GM18868 (cell line): Measurements from ENCODE around the gene CDX1.

Experiments used
- ATAC-seq: cut with Tn5 transposase; IDR thresholded peaks from one replicate; pipeline ENCODE4 v1.9.1; 2021; ENCODE audit warnings: mild to moderate bottlenecking, moderate library complexity; ENCODE audit not compliant: unreplicated experiment

CDX1 gene

DNA sequence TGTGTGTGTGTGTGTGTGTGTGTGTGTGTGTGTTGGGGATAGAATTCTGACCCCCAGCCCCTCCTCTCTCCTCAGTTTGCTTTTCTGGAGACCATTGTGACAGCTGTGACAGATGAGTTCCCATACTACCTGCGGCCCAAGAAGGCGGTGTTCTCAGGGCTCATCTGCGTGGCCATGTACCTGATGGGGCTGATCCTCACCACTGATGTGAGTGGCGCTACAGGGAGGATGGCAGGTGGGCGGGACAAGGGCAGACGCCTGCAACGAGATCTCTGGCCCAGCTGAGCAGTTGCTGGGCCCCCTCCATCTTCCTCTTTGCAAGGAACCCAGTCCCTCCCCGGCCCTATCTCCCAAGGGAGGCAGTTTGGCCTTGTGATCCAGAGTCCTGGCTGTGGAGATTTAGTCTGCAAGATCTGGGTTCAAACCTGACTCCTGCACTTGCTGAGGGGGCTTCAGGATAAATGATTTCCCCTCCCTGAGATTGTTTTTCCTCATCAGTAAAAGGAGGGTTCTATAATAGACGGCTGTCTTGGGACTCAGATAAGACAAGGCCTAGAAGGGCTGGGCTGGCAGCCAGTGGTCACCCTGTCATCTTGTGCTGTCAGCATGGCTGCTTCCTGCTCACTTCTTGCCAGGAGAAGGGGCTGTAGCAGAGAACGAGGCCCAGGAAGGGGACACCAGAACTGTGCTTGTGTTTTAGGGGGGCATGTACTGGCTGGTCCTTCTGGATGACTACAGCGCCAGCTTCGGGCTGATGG lies 37.4 kb downstream of the CDX1 start:
- no peak for ATAC-seq

DNA sequence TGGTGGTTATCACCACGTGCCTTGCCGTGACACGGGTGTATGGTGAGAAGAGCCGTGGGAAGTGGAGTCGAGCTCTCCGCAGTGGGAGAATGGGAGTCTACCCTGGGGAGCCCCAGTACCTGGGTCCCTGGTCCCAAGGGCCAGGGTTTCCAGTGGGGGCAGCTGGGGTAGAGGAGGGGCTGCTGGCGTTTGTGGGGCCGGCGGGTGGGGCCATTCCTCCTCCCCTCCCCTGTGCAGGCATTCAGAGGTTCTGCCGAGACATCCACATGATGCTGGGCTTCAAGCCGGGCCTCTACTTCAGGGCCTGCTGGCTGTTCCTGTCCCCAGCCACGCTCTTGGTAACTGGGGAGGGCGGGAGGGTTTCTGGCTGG lies 38.0 kb downstream of the CDX1 start:
- ATAC-seq = no peak

- ATAC-seq = no peak
Measured at GRCh38 chr5:150206098-150206778, 39.7 kb downstream of the CDX1 start.

- no peak for ATAC-seq
Measured at GRCh38 chr5:150206779-150207115, 40.2 kb downstream of the CDX1 start.

- no peak for ATAC-seq
Measured at GRCh38 chr5:150208187-150209098, 41.9 kb downstream of the CDX1 start.

- ATAC-seq = no peak
Measured at GRCh38 chr5:150209099-150209635, 42.6 kb downstream of the CDX1 start.

GRCh38 chr5:150210644-150211043 lies 44.1 kb downstream of the CDX1 start:
- ATAC-seq = no peak

DNA sequence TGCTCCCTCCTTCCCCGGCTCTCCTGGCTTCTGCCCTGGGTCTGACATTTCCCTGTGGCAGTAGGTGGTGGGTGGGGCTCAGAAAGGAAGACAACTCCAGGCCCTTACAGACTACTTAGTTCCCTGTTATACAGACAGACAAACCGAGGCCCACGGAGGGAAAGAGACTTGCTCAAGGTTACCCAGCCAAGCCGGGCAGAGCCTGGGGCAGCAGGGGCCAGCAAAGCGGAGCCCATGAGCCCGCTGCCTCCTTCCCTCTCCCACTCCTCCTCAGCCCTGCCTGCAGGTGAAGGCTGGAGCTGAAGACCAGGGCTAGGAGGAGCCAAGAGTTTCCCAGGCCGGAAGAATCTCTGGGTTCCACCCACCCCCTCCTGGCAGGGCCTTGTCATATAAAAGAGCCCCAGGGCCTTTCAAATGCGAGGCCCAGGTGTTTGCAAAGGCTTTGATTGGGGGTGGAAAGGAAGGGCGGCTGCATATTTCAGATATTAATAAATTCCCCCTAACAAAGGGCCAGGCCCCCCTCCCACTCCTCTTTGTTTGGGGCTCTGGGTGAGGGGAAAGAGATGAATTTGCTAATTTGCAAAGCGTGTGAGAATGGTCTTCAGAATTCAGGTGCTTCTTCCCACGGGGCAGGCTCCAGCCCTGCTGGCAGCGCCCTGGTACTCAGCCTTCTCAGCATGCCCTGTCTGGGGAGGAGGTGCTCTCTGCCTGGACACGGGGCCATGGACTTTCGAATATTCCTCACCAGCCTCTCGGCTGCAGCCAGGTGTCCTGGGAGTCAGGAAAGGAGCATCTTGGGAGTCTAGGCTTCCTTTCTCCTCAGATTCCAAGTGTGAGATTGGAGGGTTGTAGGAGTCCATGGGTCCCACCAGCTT lies 44.8 kb downstream of the CDX1 start:
- no peak for ATAC-seq

GRCh38 chr5:150213530-150213929 lies 47.0 kb downstream of the CDX1 start:
- ATAC-seq = no peak

DNA sequence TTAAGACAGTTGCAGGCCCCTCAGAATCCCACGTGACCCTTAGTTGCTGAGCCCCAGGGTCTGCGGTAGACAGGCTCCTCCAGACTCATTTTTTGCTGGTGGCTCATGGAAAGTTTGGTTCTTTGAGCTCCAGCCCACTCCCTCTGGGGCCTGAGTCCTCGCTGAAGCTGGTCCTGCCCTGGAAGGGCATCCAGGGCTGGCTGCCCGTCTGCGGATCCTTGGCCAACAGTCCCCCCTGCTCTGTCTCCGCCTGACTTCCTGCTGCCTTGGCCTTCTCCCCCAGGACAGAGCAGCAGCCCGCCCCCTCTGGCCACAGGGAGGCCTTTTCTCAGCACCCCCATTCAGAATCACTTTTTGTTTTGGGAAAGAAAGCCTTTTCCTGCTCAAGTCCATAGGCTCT lies 47.7 kb downstream of the CDX1 start:
- ATAC-seq = no peak

DNA sequence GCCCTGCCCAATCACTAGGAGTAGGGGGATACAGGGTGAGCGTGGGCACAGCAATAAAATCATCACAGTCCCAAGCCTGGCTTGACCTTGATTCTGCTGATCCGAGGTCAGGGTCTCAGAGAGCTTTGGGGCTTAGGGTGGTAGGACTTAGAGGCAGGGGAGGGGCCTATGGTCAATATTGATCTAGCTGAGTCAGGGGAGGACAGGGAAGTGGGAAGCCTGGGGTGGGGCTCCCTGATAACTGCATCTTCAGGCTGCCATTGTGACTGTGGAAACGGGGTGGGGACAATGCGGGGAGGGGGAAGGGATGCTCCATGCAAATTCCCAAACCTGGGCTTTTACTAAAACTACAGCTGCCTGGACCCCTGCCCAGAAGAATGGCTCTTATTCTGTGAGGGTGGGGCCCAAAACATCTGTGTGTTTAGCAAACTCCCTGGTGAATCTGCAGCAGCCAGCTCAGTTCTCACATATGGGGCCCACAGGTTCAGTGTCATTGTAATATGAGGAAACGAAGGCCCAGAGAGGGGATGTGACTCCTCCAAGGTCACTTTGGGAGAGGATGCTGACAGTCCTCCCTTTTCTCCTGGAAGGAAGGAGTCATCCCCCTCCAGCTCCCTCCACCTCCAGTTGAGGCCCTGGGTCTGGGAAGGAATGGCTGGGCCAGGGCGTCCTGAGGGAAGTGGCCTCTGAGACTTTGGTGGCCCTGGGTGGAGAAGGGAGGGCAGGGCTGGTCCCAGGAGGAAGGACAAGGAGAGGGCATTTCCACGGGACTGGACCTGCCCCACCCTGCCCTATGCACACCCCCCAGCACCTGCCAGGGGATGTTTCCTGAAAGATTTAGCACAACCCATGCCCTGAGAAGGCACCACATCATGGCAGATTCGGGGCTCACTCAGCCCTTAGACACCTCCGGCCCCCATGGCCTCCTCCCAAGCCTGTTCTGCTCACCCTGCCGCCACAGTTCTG lies 49.7 kb downstream of the CDX1 start:
- no peak for ATAC-seq

DNA sequence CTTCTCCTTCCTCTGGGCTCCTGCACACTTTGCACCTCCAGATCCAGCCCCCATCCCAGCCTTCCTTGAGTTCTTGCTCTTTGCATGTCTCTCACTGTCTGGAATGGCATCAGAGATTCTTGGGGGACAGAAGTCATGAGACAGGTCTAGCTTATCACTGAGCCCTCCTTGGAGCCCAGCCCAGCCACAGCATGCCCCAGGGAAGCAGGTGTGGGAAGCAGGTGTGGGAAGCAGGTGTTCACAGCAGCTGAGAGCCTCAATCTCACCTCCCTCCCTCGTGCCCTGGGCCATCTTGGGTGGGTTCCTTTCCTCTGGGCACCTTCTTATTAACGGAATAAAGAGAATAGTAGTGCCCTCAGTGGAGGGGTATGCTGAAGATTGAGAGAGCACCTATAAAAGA lies 50.5 kb downstream of the CDX1 start:
- no peak for ATAC-seq

DNA sequence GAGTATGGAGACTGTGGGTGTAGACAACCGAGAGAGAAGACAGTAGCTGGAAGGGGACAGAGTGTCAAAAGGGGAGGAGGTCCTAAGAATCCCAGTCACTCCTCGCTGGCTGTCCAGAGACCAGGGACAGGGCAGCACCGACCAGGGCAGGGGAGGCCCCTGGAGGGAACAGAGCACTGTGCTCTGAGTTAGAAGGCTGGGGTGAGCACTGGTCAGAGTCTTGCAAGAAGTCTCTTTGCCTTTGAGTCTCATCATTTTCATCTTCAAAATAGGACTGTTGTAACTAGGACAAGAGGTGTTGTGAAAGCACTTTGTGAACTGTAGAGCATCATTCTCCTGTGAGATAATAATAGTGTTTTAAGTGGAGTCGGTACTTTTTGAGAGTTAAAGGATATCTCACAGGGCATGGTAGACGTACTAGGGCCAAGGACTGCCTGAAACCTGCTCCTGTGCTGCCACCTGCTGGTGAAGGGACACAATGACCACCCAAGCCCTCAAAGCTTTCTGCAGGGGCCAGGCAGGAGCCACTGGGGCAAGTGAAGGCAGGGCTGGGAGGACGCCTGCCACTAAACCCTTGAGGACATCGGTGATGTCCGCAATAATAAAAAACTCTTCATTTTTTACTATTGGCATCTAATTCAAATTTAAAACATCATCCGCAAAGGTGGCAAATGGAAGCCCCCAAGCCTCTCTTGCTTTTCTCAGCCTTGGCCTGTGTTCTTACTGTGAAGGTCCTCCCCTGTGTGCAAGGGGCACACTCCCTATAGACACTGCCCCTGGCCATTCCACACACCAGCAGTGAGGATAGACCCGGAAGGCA lies 51.5 kb downstream of the CDX1 start:
- peak; percentile 93 for ATAC-seq

DNA sequence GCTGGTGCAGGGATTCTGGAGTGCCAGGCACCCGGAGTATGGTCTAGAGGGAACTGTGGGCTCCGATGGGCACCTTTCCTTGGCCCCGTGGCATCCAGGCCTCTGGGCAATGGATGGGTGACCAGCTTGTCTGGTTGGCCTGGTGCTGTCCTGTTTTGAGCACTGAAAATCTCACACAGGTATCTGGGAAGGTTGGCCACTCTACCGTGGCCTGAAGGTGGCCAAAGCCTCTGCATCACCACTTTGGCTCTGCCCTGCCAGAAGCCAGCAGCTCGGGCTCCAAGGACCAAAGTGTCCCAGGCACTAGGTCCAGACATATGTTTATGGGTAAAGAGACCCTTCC lies 52.1 kb downstream of the CDX1 start:
- no peak for ATAC-seq

DNA sequence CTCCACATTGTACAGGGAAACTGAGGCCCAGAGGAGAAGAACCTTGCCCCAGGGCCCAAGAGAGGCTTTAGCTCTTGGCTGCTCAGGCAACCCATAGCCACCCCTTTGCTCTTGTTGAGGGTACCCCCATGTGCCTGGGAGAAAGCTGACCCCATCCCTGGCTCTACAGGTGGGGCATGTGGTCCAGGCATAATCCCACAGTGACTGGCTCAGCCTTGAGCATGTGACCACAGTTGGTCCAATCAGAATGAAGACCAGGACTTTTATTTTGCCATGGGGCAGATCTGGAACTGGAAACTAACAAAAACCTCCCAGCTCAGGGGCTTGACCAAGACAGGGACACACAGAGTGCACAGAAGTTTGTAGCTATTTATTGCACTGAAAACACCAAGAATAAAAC lies 52.6 kb downstream of the CDX1 start:
- no peak for ATAC-seq

DNA sequence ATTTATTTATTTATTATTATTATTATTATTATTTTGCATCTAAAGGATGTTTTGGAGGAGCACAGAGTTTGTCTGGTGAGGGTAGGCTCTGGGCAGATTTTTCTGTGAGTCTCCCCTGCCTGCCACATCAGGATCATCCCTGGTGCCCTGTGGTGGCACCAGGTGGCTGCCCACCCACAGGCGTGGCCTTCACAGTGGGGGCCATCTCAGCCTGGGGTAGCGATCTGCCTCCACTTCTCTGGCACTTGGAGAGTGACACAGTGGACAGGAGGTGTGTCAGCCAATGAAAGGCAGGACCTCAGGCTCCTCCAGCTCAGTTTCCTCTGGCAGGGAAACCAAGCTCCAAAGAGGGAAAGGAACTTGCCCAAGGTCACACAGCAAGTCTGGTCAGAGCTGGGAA lies 53.3 kb downstream of the CDX1 start:
- no peak for ATAC-seq

DNA sequence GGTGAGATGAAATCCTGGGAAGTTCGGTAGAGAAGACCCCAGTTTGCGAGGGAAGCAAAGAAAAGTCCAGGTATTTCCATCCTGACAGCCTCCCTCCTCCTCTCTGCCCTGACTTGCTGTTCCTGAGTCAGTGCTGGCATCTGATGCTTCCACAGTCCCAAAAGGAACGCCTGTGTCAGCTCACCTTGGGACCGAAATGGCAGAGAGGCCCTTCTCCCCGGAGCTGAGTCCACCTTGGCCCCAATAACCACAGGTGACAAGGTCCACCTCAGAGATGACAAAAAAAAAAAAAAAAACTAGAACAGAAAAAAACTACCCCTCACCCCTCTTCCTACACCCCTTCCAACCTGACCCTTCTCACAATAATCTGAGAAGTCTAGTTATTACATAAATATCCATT lies 54.9 kb downstream of the CDX1 start:
- ATAC-seq = no peak

- no peak for ATAC-seq
Measured at GRCh38 chr5:150222906-150223305, 56.3 kb downstream of the CDX1 start.

DNA sequence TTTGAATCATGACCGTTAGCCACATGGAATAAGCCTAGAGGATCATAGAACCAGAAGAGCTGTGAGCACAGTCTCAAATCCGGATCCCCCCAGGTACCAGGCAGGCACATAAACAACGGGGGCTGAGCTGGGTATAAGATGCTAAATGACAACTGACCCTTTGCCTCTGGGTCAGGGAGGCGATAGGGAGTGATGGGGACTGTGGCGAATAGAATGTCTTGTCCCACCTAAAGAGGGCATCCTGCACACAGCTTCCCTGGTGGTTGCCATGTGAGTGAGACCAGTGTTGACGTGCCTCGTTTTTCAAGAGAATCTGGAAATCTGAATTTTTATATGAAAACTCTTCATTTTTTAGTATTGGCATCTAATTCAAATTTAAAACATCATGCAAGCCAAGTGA lies 56.9 kb downstream of the CDX1 start:
- ATAC-seq = no peak
